Measurements from ENCODE around the gene SYNE1.
"Not testable (repeated sequence)": the region's sequence is repeated elsewhere in the genome, so short reads cannot be mapped to it uniquely, and the experiment has no call there.

Gene SYNE1

DNA sequence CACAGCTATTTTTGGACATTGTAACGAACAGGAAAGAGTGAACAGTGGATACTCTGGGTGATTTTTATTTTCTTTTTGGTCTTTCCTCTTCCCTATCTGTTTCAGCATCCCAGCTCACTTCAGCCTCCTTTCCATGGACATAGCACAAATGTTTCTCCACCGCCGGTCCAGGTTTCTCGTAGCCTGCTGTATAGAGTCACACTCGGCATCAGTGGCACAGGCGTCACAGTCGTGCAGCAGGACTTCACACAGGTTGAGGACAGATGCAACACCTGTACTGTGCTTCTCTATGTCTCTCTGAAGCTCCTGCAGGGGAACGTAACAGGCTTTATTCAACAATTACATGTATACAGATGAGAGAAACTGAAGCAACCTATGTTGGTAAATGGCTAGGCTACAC is 481.4 kb downstream of the SYNE1 start:
- H3K9ac ChIP-seq (ENCODE audit: low read length in 5 of 5): no peak overlapping the region
- H3K27ac ChIP-seq (ENCODE audit: low read depth, low read length): no peak overlapping the region
- no peaks in the 10 kb centered on the region for H3K9me3 ChIP-seq (ENCODE audit: control insufficient read depth in 5 of 5, low read length in 5 of 5)
- H3K27me3 ChIP-seq (ENCODE audit: control insufficient read depth in 5 of 5, insufficient read depth in 4 of 5, low read length in 5 of 5): no peaks in the 10 kb centered on the region
- H3K4me1 ChIP-seq (ENCODE audit: control insufficient read depth in 5 of 5, insufficient read depth in 5 of 5, low read length in 5 of 5): peaks cover 0 to 6% (median 2%) of the 10 kb centered on the region in 5 donors
- peaks cover 20 to 60% (median 41%) of the 10 kb centered on the region in 5 donors for H3K36me3 ChIP-seq (ENCODE audit: control insufficient read depth in 5 of 5, insufficient read depth in 5 of 5, low read length in 5 of 5)
- H3K4me3 ChIP-seq (ENCODE audit: low read depth in 1 of 5, low read length in 5 of 5): no peak overlapping the region

DNA sequence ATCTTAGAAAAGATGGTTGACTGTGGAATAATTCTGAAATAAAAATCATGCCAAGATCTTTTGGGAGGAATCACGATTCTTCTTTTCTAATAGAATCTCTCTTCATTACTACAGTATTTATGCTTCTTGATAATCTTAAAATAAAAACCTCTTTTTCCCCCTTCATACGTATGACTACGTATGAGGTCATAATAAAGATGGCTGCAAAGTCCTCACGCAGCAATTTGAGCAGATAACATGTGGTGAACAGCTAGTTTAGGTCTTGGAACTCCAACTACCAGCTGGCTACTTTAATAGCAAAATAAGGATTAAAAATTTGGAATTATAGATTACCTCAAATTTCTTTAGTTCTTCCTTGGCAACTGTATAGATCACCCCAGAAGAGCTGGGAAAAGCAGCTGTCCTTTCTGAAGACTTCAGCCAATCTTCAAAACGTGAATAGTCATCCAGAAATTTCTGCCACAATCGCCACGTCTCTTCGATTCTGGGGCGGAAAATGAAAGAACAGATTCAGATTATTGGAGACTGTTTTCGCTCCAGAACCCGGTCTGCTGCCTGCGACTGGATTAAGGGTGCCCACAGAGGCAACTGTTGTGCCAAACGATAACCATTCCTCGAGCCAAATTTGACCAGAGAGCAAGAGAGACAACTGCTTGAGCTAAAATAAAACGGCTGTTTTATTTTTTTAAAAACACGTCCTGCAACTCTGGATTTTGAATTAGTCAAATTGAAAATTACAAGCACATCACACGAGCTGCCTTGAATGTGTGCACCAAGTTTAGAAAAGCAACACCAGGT is 482.4 kb downstream of the SYNE1 start:
- Histone ChIP-seq H3K4me3 (ENCODE audit: low read depth in 1 of 5, low read length in 5 of 5) (no peak overlapping the region), H3K27ac (ENCODE audit: low read depth, low read length) (no peak overlapping the region), H3K36me3 (ENCODE audit: control insufficient read depth in 5 of 5, insufficient read depth in 5 of 5, low read length in 5 of 5) (peaks cover 24 to 62% (median 42%) of the 10 kb centered on the region in 5 donors), H3K9me3 (ENCODE audit: control insufficient read depth in 5 of 5, low read length in 5 of 5) (no peaks in the 10 kb centered on the region), H3K4me1 (ENCODE audit: control insufficient read depth in 5 of 5, insufficient read depth in 5 of 5, low read length in 5 of 5) (peaks cover 0 to 12% (median 8%) of the 10 kb centered on the region in 5 donors), H3K9ac (ENCODE audit: low read length in 5 of 5) (no peak overlapping the region), H3K27me3 (ENCODE audit: control insufficient read depth in 5 of 5, insufficient read depth in 4 of 5, low read length in 5 of 5) (no peaks in the 10 kb centered on the region)

DNA sequence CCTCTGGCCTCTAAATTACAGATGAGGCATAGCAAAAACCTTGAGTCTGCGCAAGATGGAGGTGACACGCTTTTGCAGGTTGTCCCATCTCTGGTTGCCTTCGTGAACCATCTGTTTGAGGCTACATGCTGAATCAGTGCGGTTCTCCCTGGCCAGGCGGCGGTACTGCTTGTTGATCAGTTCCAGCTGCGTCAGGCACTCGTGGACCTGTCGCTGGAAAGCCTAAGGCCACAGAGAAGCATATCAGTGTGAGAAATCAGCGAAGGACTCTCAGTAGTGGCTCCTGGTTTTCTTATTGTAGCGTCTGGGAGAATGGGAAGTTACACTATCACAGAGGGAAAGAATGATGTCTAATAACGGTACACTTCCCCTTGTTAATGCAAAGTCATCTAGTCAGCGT is 485.2 kb downstream of the SYNE1 start:
- no peak overlapping the region for H3K27ac ChIP-seq (ENCODE audit: low read depth, low read length)
- peaks cover 0 to 12% (median 8%) of the 10 kb centered on the region in 5 donors for H3K4me1 ChIP-seq (ENCODE audit: control insufficient read depth in 5 of 5, insufficient read depth in 5 of 5, low read length in 5 of 5)
- H3K4me3 ChIP-seq (ENCODE audit: low read depth in 1 of 5, low read length in 5 of 5): no peak overlapping the region
- no peak overlapping the region for H3K9ac ChIP-seq (ENCODE audit: low read length in 5 of 5)
- no peaks in the 10 kb centered on the region for H3K27me3 ChIP-seq (ENCODE audit: control insufficient read depth in 5 of 5, insufficient read depth in 4 of 5, low read length in 5 of 5)
- peaks cover 33 to 86% (median 66%) of the 10 kb centered on the region in 5 donors for H3K36me3 ChIP-seq (ENCODE audit: control insufficient read depth in 5 of 5, insufficient read depth in 5 of 5, low read length in 5 of 5)
- H3K9me3 ChIP-seq (ENCODE audit: control insufficient read depth in 5 of 5, low read length in 5 of 5): no peaks in the 10 kb centered on the region

DNA sequence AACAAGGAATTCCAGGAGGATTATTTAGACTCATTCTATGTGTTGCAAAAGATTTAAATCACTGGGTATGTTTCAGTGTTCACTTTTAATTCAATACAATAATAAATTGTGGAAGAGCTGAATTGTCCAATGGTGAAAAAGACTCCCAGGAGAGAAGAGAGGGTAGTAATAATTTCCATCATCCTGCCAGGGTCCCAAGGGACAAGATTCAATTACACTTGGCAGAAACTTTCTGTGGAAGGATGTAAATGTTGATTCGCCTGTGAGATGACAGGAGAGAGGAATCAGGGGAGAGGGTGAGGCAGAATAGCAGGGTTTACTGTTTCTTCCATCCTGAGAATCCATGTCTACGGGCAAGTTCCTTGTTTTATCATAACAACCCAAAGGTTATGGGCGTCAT is 487.0 kb downstream of the SYNE1 start:
- Histone ChIP-seq H3K9ac (ENCODE audit: low read length in 5 of 5) (no peak overlapping the region), H3K4me1 (ENCODE audit: control insufficient read depth in 5 of 5, insufficient read depth in 5 of 5, low read length in 5 of 5) (peaks cover 2 to 12% (median 8%) of the 10 kb centered on the region in 5 donors), H3K27ac (ENCODE audit: low read depth, low read length) (peak overlapping the region; percentile 55), H3K27me3 (ENCODE audit: control insufficient read depth in 5 of 5, insufficient read depth in 4 of 5, low read length in 5 of 5) (no peaks in the 10 kb centered on the region), H3K4me3 (ENCODE audit: low read depth in 1 of 5, low read length in 5 of 5) (no peak overlapping the region), H3K36me3 (ENCODE audit: control insufficient read depth in 5 of 5, insufficient read depth in 5 of 5, low read length in 5 of 5) (peaks cover 23 to 83% (median 65%) of the 10 kb centered on the region in 5 donors), H3K9me3 (ENCODE audit: control insufficient read depth in 5 of 5, low read length in 5 of 5) (no peaks in the 10 kb centered on the region)

DNA sequence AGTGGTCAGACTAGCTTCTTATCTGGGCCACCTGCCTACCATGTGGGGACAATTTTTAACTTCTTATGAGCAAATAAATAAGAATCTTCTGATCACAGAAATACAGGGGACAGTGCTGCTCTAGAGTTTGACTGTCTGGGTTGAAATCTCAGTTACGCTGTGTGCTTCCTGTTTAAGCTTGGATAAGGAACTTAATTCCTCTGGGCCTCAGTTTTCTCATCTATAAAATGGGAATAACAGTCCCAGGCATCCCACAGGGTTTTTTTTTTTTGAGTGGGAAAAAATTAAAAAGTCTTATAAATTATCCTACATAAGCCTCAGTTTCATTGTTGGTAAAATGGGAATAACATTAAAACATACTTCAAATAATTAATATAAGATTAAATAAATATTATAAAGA is 488.8 kb downstream of the SYNE1 start:
- Histone ChIP-seq H3K4me3 (ENCODE audit: low read depth in 1 of 5, low read length in 5 of 5) (no peak overlapping the region), H3K27me3 (ENCODE audit: control insufficient read depth in 5 of 5, insufficient read depth in 4 of 5, low read length in 5 of 5) (no peaks in the 10 kb centered on the region), H3K9me3 (ENCODE audit: control insufficient read depth in 5 of 5, low read length in 5 of 5) (no peaks in the 10 kb centered on the region), H3K27ac (ENCODE audit: low read depth, low read length) (no peak overlapping the region), H3K36me3 (ENCODE audit: control insufficient read depth in 5 of 5, insufficient read depth in 5 of 5, low read length in 5 of 5) (peaks cover 13 to 85% (median 60%) of the 10 kb centered on the region in 5 donors), H3K9ac (ENCODE audit: low read length in 5 of 5) (no peak overlapping the region), H3K4me1 (ENCODE audit: control insufficient read depth in 5 of 5, insufficient read depth in 5 of 5, low read length in 5 of 5) (peaks cover 2 to 12% (median 8%) of the 10 kb centered on the region in 5 donors)

DNA sequence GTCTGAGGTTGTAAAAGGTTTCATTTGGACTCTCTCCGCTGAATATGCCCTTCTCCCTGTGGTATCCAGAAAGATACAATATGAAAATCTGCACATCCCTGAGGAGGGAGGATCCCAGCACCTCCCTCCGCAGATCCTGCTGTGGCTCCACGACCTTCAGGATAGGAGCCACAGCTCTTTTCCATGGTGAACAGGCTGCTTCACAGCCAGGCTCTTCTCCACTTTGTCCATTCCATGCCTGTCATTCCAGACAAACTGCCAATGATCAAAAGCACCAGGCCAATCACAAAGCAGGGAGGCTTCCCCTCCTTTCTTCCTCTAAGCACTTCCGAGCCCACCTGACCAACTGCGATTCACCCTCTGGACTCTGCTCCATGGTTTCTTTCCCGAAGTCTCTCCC is 489.9 kb downstream of the SYNE1 start:
- H3K4me1 ChIP-seq (ENCODE audit: control insufficient read depth in 5 of 5, insufficient read depth in 5 of 5, low read length in 5 of 5): peaks cover 2 to 12% (median 8%) of the 10 kb centered on the region in 5 donors
- H3K27me3 ChIP-seq (ENCODE audit: control insufficient read depth in 5 of 5, insufficient read depth in 4 of 5, low read length in 5 of 5): no peaks in the 10 kb centered on the region
- H3K36me3 ChIP-seq (ENCODE audit: control insufficient read depth in 5 of 5, insufficient read depth in 5 of 5, low read length in 5 of 5): peaks cover 13 to 87% (median 61%) of the 10 kb centered on the region in 5 donors
- H3K9me3 ChIP-seq (ENCODE audit: control insufficient read depth in 5 of 5, low read length in 5 of 5): no peaks in the 10 kb centered on the region
- no peak overlapping the region for H3K9ac ChIP-seq (ENCODE audit: low read length in 5 of 5)
- H3K4me3 ChIP-seq (ENCODE audit: low read depth in 1 of 5, low read length in 5 of 5): no peak overlapping the region
- no peak overlapping the region for H3K27ac ChIP-seq (ENCODE audit: low read depth, low read length)

DNA sequence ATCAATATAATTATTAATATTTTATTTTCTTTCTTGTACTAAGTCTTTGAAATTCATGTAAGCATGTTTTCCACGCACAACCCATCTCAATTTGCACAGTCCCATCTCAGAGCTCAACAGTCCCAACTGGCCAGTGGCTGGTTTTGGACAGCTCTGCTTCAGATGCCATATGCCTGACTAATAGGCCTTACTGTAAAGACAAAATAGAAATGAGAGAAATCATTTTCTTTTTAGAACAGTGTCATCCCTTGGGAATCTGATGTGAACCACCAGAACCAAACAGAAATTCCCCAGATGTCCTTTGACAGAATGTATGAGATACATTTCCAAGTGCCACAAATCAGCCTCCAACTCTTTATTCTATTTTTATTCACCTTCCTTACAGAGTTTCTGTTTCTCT is 490.8 kb downstream of the SYNE1 start:
- H3K36me3 ChIP-seq (ENCODE audit: control insufficient read depth in 5 of 5, insufficient read depth in 5 of 5, low read length in 5 of 5): peaks cover 13 to 82% (median 53%) of the 10 kb centered on the region in 5 donors
- no peaks in the 10 kb centered on the region for H3K27me3 ChIP-seq (ENCODE audit: control insufficient read depth in 5 of 5, insufficient read depth in 4 of 5, low read length in 5 of 5)
- H3K9me3 ChIP-seq (ENCODE audit: control insufficient read depth in 5 of 5, low read length in 5 of 5): no peaks in the 10 kb centered on the region
- H3K9ac ChIP-seq (ENCODE audit: low read length in 5 of 5): peak overlapping the region in 1 of 5 donors; percentile 40
- no peak overlapping the region for H3K4me3 ChIP-seq (ENCODE audit: low read depth in 1 of 5, low read length in 5 of 5)
- peaks cover 2 to 12% (median 9%) of the 10 kb centered on the region in 5 donors for H3K4me1 ChIP-seq (ENCODE audit: control insufficient read depth in 5 of 5, insufficient read depth in 5 of 5, low read length in 5 of 5)
- H3K27ac ChIP-seq (ENCODE audit: low read depth, low read length): no peak overlapping the region

DNA sequence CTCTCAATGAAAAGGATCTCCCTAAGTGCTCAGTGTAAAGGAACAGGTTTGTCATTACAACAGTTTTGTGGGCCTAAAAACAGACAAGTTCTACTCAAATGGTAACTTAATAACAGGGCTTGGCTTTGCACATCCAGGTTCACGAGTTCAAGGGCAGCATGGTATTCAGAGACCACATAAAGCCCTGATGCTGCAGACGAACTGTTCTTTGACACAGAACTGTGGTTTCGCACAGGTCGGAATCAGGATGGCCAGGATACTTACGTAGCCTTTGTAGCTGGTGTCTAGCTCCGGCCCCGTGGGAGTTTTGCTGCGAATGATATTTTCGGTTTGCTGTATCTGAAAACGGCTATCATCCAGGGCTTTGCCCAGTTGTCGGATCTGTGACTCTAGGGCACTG is 493.8 kb downstream of the SYNE1 start:
- no peaks in the 10 kb centered on the region for H3K9me3 ChIP-seq (ENCODE audit: control insufficient read depth in 5 of 5, low read length in 5 of 5)
- peaks cover 3 to 82% (median 54%) of the 10 kb centered on the region in 5 donors for H3K36me3 ChIP-seq (ENCODE audit: control insufficient read depth in 5 of 5, insufficient read depth in 5 of 5, low read length in 5 of 5)
- H3K4me3 ChIP-seq (ENCODE audit: low read depth in 1 of 5, low read length in 5 of 5): no peak overlapping the region

DNA sequence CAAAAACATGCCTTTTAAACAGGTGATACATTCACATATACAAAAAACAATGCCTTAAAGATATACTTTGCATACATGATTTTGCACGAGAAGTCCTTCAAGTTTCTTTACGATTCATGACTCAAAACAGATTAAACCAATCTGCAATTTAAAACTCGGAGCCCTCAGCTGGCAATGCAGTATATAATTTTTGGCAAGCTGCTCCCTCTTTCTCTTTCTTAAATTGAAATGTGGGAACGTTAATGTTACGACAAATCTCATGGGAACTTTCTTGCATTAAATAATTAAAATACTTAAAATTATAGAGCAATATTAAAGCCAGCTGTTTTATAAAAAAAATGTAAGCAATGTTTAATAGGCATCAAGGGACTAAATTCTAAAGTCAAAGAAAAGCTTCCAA is 495.1 kb downstream of the SYNE1 start:
- Histone ChIP-seq H3K27me3 (ENCODE audit: control insufficient read depth in 5 of 5, insufficient read depth in 4 of 5, low read length in 5 of 5) (no peaks in the 10 kb centered on the region), H3K9ac (ENCODE audit: low read length in 5 of 5) (no peak overlapping the region), H3K4me1 (ENCODE audit: control insufficient read depth in 5 of 5, insufficient read depth in 5 of 5, low read length in 5 of 5) (peaks cover 0 to 3% (median 0%) of the 10 kb centered on the region in 5 donors), H3K27ac (ENCODE audit: low read depth, low read length) (no peak overlapping the region), H3K9me3 (ENCODE audit: control insufficient read depth in 5 of 5, low read length in 5 of 5) (no peaks in the 10 kb centered on the region), H3K4me3 (ENCODE audit: low read depth in 1 of 5, low read length in 5 of 5) (no peak overlapping the region), H3K36me3 (ENCODE audit: control insufficient read depth in 5 of 5, insufficient read depth in 5 of 5, low read length in 5 of 5) (peaks cover 3 to 78% (median 51%) of the 10 kb centered on the region in 5 donors)

More for the DNA sequence above, 493.8 kb downstream of the SYNE1 start:
- H3K9ac ChIP-seq (ENCODE audit: low read length in 5 of 5): no peak overlapping the region
- H3K27me3 ChIP-seq (ENCODE audit: control insufficient read depth in 5 of 5, insufficient read depth in 4 of 5, low read length in 5 of 5): no peaks in the 10 kb centered on the region
- H3K27ac ChIP-seq (ENCODE audit: low read depth, low read length): no peak overlapping the region
- H3K4me1 ChIP-seq (ENCODE audit: control insufficient read depth in 5 of 5, insufficient read depth in 5 of 5, low read length in 5 of 5): peaks cover 0 to 3% (median 0%) of the 10 kb centered on the region in 5 donors

DNA sequence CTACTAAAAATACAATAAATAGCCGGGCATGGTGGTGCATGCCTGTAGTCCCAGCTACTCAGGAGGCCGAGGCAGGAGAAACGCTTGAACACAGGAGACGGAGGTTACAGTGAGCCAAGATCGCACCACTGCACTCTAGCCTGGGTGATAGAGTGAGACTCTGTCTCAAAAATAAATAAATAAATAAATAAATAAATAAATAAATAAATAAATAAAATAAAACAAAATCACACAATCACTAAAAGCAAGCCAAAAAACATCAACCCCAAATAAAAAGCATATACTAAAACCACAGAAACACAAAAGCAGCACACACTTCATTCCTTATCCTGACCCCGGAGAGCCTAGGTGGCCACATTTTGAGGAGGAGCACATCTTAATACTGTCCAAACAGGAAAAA is 498.8 kb downstream of the SYNE1 start:
- not testable (repeated sequence) for H3K9ac ChIP-seq (ENCODE audit: low read length in 5 of 5); H3K4me1 ChIP-seq (ENCODE audit: control insufficient read depth in 5 of 5, insufficient read depth in 5 of 5, low read length in 5 of 5); H3K27me3 ChIP-seq (ENCODE audit: control insufficient read depth in 5 of 5, insufficient read depth in 4 of 5, low read length in 5 of 5); H3K4me3 ChIP-seq (ENCODE audit: low read depth in 1 of 5, low read length in 5 of 5); H3K27ac ChIP-seq (ENCODE audit: low read depth, low read length); H3K9me3 ChIP-seq (ENCODE audit: control insufficient read depth in 5 of 5, low read length in 5 of 5)
- peaks cover 27 to 83% (median 64%) of the 10 kb centered on the region in 5 donors for H3K36me3 ChIP-seq (ENCODE audit: control insufficient read depth in 5 of 5, insufficient read depth in 5 of 5, low read length in 5 of 5)

All from subcutaneous abdominal adipose tissue (tissue), 5 donors.